ENCODE results near the gene PTPRM.

DNA sequence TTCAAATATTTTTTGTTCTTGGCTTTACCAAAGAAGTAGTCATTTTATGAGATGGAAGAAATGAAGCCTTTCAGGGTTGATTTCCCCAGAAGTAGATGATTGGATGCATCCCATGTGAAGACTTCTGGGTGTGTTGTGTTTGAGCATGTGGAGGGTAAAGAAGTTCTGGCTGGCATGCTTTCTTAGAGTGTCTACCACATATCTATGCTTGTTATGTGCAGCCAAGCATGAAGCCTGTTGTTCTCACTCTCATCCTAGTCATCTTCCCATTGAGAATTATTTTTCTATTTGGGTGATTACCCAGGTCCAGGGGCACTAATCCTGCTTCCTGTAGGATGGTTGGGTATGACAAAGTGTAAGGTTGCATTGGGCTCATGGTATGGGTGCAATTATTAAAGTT lies 472.9 kb downstream of the PTPRM start:
- TF ChIP-seq, protein P1, sequence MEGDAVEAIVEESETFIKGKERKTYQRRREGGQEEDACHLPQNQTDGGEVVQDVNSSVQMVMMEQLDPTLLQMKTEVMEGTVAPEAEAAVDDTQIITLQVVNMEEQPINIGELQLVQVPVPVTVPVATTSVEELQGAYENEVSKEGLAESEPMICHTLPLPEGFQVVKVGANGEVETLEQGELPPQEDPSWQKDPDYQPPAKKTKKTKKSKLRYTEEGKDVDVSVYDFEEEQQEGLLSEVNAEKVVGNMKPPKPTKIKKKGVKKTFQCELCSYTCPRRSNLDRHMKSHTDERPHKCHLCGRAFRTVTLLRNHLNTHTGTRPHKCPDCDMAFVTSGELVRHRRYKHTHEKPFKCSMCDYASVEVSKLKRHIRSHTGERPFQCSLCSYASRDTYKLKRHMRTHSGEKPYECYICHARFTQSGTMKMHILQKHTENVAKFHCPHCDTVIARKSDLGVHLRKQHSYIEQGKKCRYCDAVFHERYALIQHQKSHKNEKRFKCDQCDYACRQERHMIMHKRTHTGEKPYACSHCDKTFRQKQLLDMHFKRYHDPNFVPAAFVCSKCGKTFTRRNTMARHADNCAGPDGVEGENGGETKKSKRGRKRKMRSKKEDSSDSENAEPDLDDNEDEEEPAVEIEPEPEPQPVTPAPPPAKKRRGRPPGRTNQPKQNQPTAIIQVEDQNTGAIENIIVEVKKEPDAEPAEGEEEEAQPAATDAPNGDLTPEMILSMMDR (IDR thresholded peaks at IDR 0.05): no peak
- TF ChIP-seq POLR2AphosphoS5 (IDR thresholded peaks at IDR 0.05): no peak
- TF ChIP-seq EP300 (IDR thresholded peaks at IDR 0.05): no peak

Data from sigmoid colon (tissue), 4 donors.